Measurements from ENCODE around the gene ATPAF1. TPM values are rescaled to one million over a fixed set of nuclear protein-coding genes. Genes with fewer than 3 reads are reported as not detected.

Gene ATPAF1
- total RNA-seq, 1 donor from 2014 or later = 29.2 TPM

DNA sequence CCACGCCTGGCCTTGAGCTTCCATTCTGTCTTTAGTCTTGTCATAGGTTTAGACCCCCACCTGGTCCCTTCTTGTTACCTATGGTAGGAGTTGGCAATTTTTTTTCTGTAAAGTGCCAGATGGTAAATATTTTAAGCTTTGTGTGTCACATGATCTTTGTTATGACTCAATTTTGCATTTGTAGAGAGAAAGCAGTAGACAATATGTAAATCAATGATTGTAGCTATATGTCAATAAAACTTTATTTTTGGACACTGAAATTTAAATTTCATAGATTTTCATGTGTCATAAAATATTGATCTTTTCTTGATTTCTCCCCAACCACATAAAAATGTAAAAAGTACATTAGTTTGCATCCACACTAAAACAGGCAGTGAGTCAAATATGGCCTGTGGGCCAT is 72.1 kb downstream of the ATPAF1 start:
- TF ChIP-seq, protein P1, sequence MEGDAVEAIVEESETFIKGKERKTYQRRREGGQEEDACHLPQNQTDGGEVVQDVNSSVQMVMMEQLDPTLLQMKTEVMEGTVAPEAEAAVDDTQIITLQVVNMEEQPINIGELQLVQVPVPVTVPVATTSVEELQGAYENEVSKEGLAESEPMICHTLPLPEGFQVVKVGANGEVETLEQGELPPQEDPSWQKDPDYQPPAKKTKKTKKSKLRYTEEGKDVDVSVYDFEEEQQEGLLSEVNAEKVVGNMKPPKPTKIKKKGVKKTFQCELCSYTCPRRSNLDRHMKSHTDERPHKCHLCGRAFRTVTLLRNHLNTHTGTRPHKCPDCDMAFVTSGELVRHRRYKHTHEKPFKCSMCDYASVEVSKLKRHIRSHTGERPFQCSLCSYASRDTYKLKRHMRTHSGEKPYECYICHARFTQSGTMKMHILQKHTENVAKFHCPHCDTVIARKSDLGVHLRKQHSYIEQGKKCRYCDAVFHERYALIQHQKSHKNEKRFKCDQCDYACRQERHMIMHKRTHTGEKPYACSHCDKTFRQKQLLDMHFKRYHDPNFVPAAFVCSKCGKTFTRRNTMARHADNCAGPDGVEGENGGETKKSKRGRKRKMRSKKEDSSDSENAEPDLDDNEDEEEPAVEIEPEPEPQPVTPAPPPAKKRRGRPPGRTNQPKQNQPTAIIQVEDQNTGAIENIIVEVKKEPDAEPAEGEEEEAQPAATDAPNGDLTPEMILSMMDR (IDR thresholded peaks at IDR 0.05; ENCODE audit: insufficient read depth, low read length, severe bottlenecking) = no peak
- no peak for FAIRE-seq
- H3K27me3 ChIP-seq (ENCODE audit: control insufficient read depth, insufficient read depth, low read length) = no peaks in the 10 kb centered on the region
- no peak overlapping the region for H3K4me3 ChIP-seq (ENCODE audit: low read depth, low read length)
- no peak for DNase-seq (ENCODE audit: low read depth)
- H3K36me3 ChIP-seq (ENCODE audit: control insufficient read depth, insufficient read depth, low read length) = peaks cover 12% of the 10 kb centered on the region

DNA sequence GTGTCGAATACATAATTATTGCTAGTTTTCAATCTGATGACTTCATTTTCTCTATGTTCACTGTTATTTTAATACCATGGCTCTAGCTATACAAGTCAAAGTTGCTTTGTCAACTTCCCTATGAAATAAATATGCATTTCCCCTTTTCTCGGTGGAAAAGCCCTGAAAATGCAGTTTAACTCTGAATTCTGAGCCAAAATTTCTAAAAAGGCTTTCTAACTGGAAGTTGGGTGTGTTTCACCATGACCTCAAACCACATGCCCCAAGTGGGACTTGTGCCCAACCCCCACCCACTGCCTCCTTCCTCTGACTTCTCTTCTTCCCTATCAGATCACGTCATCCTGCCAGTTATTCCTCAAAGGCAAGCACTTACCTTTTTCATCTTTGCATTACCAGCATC is 73.0 kb downstream of the ATPAF1 start:
- no peaks in the 10 kb centered on the region for H3K27me3 ChIP-seq (ENCODE audit: control insufficient read depth, insufficient read depth, low read length)
- no peak overlapping the region for H3K4me3 ChIP-seq (ENCODE audit: low read depth, low read length)
- TF ChIP-seq, protein P1 (IDR thresholded peaks at IDR 0.05; ENCODE audit: insufficient read depth, low read length, severe bottlenecking) = no peak
- H3K36me3 ChIP-seq (ENCODE audit: control insufficient read depth, insufficient read depth, low read length) = peaks cover 16% of the 10 kb centered on the region
- DNase-seq (ENCODE audit: low read depth) (no peak), FAIRE-seq (no peak)

DNA sequence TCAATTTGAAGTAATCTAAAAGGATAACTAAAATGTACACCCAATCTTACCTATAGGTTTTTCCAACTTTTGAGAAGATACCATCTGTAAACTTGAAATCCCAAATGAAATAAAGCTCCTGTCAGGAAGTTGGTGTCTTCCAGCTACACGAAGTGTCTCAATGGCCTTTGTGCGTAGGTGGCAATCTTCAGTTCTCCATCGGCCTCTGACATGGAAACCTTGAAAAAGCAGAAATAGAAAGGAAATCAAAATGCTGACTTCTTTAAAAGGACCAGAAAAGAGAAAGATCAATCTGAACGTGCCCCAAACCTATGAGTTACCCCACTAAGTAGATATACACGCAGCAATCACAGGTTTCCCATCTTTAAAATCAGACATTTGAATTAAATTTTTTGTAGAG is 74.1 kb downstream of the ATPAF1 start:
- DNase-seq (ENCODE audit: low read depth) (no peak), FAIRE-seq (no peak)
- TF ChIP-seq, protein P1 (IDR thresholded peaks at IDR 0.05; ENCODE audit: insufficient read depth, low read length, severe bottlenecking) = no peak
- Histone ChIP-seq H3K4me3 (ENCODE audit: low read depth, low read length) (no peak overlapping the region), H3K36me3 (ENCODE audit: control insufficient read depth, insufficient read depth, low read length) (peaks cover 21% of the 10 kb centered on the region), H3K27me3 (ENCODE audit: control insufficient read depth, insufficient read depth, low read length) (no peaks in the 10 kb centered on the region)

DNA sequence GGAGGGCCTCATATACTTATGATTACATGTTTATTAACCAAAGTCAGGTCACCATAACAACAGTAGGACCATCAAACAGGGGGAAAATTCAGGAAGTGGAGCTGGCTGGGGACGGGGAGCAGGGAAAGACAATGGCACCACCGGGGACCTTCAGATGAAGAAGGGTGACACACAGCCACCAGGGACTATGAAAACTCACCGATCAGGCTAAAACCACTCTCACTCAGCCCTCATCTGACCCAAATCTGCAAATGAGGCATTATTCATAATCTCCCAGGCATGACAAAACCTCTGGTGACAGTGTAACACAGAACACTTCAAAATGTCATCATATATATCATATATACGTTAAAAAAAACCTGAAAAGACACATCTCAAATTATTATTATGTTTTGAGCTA is 75.3 kb downstream of the ATPAF1 start:
- FAIRE-seq (no peak), DNase-seq (ENCODE audit: low read depth) (no peak)
- Histone ChIP-seq H3K27me3 (ENCODE audit: control insufficient read depth, insufficient read depth, low read length) (no peaks in the 10 kb centered on the region), H3K36me3 (ENCODE audit: control insufficient read depth, insufficient read depth, low read length) (peaks cover 22% of the 10 kb centered on the region), H3K4me3 (ENCODE audit: low read depth, low read length) (no peak overlapping the region)
- TF ChIP-seq, protein P1 (IDR thresholded peaks at IDR 0.05; ENCODE audit: insufficient read depth, low read length, severe bottlenecking) = no peak

DNA sequence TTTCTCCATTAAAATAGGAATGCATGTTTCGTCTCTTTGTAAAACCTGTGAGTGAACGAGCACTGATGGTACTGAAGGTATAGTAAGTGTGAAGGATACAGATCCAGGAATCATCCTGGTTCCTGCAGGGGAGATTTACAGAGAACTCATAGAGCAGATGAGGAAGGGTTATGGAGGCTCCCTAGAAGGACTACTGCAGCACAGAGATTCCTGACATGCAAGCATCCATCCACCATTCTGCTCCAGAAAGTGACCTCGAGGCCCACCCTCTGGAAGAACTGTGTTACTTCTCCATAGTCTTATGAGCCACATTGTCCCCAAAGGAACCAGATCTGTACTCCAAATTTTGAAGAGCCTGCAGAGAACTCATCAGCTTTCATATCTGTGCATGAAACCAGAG is 78.6 kb downstream of the ATPAF1 start:
- TF ChIP-seq, protein P1 (IDR thresholded peaks at IDR 0.05; ENCODE audit: insufficient read depth, low read length, severe bottlenecking) = no peak
- H3K27me3 ChIP-seq (ENCODE audit: control insufficient read depth, insufficient read depth, low read length) = no peaks in the 10 kb centered on the region
- DNase-seq (ENCODE audit: low read depth) (no peak), FAIRE-seq (no peak)
- no peak overlapping the region for H3K4me3 ChIP-seq (ENCODE audit: low read depth, low read length)
- peaks cover 26% of the 10 kb centered on the region for H3K36me3 ChIP-seq (ENCODE audit: control insufficient read depth, insufficient read depth, low read length)

DNA sequence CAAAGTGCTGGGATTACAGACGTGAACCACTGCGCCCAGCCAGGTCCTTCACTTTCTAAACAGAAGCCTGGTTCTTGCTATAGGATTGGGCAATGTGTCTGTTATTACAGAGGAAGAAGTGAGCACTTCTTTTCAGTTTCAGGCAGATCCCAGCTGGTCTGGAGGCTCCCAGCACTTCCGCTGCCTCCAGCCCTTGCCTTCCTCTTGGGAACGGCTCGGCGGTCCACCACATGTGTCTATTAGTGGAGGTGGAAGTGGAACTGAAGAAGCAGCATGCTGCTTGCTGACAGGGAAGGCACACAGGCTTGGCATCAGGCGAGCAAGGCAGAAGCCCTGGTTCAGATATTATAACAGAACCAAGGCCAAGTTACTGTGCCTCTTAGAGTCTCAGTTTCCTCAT is 81.1 kb downstream of the ATPAF1 start:
- no peaks in the 10 kb centered on the region for H3K27me3 ChIP-seq (ENCODE audit: control insufficient read depth, insufficient read depth, low read length)
- peaks cover 30% of the 10 kb centered on the region for H3K36me3 ChIP-seq (ENCODE audit: control insufficient read depth, insufficient read depth, low read length)
- H3K4me3 ChIP-seq (ENCODE audit: low read depth, low read length) = no peak overlapping the region
- DNase-seq (ENCODE audit: low read depth) = no peak
- TF ChIP-seq, protein P1 (IDR thresholded peaks at IDR 0.05; ENCODE audit: insufficient read depth, low read length, severe bottlenecking) = no peak
- FAIRE-seq = no peak
